DMS114 treated with DMSO at 0.1 percent for 48 hours (cell line): ENCODE results near the gene STUM.
"Not testable (repeated sequence)": the region's sequence is repeated elsewhere in the genome, so short reads cannot be mapped to it uniquely, and the experiment has no call there.

Experiments used
- DNase-seq: peaks from one replicate; lab custom pipeline; 2025; ENCODE audit not compliant: unreplicated experiment; lab: John Stamatoyannopoulos, UW

Gene STUM

DNA sequence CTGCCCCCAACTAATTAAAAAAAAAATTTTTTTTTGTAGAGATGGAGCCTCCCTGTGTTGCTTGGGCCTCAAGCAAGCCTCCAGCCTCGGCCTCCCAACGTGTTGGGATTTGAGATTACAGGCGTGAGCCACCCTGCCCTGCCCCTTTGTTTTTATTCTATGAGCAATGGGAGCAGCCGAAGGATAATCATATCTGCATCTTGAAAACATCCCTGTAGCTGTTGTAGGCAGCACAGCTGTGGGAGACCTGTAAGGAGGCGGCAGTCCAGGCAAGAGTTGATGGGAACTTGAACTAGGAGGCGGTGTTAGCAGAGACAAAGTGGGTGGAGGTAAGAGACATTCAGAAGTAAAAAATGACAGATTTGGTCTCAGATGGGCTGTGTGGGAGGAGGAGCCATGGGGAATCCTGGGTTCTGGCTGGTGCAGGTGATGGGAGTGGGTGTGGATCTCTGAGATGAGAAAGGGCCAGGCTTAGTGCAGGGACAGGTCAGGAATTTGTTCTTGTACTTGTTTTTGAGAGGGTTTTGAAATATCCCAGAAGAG lies 31.3 kb downstream of the STUM start:
- DNase-seq = no peak

DNA sequence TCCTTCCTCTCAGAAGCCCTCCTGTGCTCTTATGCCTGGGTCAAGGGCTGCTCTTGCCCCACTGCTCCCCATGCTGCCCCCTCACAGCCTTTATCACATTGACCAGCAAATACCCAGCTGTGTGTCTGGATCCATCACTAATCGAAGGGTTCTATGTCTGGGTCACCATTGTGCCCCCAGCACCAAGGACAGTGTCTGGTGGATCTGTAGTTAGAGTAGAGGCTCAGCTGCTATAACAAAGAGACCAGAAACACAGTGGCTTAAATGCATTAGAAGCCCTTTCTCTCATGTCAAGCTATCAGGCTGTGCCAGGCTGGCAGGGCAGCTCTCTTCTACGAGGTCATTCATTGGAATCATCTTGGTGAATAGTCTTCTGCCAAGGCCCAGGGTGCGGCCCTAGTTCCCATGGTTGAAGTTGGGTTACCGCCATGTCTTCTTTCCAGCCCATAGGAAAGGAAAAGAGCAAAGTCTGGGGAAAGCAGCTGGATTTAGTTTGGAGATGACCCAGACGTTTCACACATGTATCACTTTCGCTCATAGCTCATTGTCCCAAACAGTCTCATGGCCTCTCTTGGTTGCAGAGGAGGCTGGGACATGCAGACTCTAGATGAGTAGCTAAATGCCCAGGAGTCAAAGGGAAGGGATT lies 32.2 kb downstream of the STUM start:
- DNase-seq = no peak

DNA sequence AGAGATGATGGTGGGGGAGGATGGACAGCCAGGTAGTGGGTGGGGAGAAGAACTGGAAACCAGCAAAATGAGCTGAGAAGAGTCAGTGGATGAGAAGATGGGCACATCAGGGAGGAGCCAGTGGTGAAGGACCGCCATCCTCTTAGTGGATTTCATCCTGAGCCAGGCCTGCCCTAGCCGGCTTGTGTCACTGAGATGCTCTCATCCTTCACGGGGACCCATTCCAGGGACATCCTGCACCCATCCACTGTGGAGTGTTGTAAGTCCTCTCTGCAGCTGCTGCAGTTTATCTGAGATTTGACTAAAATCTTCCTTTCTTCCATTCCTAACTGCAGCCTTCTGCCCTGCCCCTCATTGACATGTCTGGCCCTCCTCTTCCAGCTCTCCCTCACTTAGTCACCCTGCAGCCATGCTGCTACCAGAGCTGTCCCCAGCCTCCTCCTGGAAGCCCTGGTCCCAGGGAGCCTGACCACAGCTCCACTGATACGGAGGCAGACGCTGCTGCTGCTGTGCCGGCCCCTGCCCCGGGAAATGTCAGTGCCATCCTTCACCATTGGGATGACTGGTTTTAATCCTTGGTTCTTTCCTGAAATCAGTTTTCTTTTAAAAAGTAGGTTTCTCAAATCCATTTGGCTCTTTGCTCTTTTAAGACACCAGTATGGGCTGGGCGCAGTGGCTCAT lies 33.2 kb downstream of the STUM start:
- no peak for DNase-seq

DNA sequence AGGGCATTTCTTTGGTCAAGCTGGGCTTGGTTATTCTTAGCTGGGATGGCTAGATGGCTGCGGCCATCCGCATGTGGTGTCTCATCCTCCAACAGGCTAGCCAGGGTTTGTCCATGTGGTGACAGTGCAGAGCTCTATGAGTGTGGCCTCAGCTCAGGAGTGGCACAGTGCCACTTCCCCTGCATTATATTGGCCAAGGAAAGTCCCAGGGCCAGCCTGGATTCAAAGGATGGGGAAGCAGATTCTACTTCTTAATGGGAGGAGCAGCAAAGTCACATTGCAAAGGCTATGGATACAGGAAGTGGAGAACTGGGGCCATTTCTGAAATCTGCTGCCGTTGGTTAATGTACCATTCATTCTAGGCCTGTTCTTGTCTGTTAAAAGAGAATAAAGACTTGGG lies 34.4 kb downstream of the STUM start:
- DNase-seq = no peak

DNA sequence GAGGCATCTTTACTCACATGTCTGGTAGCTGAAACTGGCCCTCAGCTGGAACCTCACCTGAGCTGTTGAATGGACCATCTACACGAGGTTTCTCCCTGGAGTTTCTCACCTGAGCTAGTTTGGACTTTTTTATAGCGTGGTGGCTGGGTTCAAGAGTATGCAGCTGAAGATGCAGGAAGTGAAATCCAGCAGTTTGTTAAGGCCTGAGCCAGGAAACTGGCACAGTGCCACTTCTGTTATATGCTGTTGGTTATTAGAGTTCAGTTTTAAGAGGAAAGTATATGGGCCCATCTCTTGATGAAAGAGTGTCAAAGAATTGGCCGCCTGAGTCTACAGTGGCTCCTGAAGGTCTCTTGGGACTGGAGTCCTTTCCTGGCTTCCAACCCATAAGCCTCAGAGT lies 35.6 kb downstream of the STUM start:
- DNase-seq = no peak

DNA sequence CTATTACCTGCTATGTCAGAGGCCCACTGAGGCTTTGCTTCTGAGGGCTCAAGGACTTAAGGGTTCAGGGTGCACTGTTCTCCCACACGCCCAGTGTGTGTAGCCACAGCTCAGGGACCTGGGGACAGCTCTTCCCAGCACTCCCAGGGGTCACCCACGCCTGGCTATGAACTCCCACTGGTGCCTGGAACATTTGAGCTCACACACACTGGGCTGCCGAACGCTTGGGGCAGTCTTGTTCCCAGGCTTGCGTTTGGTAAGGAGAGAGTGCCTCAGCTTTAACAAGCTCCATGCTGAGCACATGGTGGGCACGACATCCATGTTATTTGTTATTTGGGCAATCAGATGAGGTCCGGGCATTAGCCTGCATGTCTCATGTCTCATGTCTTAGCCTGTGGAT lies 37.6 kb downstream of the STUM start:
- no peak for DNase-seq

DNA sequence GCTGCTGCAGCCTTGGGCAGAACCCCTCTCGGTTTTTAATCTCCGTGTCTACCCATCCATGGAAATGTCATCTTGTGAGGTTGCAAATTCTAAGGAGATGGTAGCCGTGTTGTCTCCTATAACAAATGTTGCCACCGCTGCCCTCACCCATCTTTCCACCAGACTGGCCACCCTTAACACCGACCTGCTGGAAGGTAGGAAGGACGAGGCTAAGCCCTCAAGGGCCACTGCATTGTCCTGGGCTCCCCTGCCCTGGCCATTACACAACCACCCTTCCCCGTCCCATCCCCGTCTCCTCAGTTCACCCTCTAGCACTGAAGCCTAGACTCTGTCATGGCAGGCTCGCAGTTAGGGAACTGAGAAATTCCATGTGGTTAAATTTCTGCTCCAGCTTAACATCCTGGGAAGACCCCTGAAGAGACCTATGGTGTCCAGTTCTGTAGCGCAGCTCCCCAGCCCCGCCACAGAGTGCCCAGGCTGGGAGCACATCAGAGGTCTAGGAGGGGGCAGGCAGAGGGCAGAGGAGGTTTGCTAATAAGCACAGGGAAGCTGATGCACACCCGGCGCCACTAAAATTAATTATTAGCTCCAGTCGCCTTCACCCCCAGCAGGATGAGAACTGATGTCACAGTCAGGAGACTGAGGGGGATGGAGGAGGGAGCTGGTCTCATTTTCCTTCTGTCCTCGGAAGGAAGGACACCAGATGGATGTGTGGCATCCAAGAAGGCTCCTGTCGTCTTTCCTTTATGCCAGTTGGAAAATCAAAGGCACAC lies 38.3 kb downstream of the STUM start:
- no peak for DNase-seq

DNA sequence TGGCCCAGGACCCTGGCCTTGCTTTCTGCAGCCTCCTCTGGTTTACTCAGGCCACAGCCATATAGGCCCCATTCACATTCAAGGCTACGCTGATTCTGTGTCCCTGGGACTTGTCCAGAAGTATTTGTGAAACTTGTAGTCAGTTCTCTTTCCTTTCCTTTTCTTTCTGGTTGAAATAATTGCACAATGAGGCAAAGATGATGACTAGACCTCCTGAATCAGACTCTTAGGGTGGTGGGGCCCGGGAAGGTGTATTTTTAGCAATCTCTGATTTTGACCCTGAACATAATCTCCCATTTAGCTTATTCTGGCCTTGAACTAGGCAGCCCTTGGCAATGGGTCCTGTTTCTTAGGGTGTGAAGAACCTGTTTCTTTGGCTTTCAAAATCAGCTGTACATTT lies 39.9 kb downstream of the STUM start:
- no peak for DNase-seq

DNA sequence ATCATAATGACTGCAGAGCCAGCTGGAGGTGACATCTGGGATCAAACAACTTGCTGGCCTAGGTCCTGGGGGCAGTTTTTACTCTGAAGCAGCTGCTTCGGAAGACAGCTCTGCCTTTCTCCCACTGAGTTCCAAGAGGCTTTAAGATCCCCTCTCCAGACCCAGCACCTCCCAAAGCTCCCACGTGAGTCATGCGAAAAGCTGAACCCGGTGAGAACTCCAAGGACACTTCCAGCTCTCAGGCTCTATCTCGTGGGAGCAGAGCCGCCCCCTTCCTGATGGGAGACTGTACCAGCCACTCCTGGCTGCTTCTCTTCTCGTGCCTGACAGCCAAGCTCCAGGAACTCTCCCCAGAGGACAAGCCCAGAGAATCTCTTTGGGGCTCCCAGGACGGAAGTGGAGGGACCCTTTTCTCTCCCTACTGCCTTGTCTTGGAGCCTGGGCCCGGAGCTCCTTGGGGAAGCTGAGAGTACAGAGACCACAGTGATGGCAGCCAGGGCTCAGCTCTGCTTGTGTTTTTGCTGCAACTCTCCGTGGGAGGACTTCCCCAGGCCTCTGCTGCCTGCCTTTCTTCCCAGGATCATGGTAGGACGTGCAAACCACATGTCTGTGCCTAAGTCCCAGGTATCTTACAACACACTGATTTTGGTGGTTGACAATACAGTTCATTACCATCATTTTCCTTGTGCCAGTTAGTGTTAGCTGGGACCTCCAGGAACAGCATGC lies 40.6 kb downstream of the STUM start:
- no peak for DNase-seq

DNA sequence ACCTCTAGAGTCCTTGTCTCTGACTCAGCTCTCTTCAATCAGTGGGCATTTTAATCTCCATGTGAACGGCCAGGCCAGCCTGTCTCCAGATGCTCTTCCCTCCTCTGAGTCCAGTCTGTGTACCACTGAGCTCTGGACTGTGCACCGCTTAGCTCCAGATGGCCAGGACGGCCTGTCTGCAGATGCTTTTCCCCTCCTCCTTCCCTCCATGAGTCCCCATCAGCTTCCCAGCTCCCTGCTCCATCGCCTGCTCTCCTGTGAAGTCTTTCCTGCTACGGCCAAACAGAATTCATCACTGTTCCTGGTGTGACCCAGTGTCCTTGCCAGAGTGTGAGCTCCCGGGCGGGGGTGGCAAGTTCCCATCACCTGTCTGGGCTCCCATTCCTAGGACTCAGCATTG lies 42.0 kb downstream of the STUM start:
- no peak for DNase-seq

DNA sequence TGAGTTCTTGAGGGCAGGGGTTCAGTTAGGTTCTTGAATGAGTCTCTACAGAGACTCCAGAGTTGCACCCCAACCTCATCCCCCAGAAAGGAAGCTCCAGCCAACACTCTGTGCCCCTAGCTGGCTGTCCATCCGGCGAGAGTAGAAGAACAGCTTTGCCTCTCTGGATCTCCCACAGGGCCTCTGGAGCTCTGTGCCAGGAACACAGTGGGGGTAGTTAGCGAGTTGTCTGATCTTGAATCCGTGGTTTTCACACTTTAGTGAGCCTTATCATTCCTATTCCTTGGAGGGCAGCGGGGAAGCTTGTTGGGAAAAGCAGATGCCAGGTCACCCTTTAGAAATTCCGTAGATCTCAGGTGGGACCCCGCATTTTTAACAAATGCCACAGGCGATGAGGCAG lies 45.0 kb downstream of the STUM start:
- no peak for DNase-seq

DNA sequence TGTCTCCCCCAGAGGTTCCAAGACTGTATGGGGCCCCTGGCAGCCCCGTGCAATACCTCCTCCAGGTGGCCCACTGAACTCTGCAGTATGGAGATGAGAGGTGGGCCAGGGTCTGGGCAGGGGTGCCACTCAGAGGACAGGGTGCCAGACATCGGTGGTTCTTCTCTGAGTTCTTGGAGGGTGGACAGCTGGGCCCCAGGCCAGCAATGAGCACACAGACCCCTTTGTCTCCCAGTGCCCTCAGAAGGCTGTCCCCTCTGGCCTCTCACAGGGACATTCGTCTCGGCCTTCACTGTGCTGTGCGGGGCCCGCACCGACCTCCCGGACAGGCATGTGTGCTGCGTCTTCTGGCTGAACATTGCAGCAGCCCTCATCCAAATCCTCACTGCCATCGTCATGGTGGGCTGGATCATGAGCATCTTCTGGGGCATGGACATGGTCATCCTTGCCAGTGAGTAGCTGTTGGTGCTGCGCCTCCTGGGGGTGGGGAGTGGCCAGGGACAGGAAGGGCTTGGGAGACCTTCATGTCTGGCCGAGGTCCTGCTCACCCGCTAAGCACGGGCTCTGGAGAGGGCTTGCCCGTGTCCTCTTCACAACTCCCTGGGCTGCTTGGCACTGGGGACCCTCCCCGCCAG lies 48.1 kb downstream of the STUM start:
- DNase-seq = no peak

DNA sequence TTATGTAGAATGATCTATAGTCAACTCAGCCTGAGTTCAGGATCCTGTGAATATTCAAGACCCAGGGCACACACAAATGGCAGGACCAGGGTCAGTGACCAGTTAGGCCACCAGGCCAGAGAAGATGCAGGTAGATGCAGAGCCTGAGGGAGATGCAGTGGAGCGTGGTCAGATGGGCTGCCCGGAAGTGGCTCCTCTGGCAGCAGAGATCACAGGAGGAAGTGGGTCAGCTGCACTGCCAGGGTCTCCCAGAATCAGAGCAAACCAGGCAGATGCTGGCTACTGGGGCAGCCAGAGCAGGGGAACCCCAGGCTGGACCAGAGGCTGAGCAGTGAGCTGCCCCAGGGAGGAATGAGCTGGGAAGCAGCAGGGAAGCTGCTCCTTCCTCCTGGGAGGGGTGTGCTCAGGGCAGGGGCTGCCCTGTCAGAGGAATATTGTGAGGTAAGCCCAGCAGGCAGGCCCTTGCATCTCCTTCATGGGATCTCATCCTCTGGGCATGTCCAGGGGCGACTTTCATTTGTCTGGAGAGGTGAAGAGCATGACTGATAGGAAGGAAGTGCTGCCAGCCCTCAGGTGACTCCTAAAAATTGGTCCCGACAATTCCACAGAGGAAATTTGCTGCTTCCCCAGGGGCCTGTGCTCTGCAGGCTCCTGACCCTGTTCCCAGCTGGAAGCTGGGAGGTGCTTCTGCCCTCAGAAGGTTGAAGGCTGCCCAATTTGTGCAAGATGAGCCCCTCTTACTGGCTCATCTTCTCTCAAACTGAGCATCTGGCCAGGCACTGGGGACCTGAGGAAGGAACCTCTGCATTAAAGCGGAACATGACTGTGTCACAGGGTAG lies 49.3 kb downstream of the STUM start:
- DNase-seq = no peak

DNA sequence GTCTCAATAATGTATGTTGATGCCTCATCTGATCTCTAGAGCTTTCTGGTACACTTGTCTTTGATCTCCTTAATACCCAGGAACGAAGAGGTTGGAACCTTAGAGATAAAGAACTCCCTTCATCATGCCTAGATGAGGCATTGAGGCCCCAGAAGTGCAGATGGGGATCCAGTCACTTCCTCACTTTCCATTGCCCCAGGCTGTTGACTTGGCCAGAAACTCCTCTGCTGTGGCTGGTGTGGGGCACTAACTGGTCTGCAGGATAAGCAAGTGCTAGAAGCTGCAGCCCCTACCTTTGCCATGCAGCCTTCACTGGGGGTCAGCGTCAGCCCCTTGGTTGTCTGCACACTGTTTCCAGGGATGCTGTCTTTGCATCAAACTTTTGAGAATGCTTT lies 49.9 kb downstream of the STUM start:
- no peak for DNase-seq

DNA sequence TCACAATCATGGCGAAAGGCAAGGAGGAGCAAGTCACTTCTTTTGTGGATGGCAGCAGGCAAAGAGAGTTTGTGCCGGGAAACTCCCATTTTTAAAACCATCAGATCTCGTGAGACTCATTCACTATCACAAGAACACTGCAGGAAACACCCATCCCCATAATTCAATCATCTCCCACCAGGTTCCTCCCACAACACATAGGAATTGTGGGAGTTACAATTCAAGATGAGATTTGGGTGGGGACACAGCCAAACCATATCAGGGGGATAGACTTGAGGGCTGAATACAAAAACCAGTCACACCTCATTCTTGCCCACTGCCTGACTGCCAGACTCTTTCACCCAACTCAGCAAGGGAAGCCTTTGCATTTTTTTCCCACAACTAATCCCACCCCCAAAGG lies 50.4 kb downstream of the STUM start:
- DNase-seq = not testable (repeated sequence)

DNA sequence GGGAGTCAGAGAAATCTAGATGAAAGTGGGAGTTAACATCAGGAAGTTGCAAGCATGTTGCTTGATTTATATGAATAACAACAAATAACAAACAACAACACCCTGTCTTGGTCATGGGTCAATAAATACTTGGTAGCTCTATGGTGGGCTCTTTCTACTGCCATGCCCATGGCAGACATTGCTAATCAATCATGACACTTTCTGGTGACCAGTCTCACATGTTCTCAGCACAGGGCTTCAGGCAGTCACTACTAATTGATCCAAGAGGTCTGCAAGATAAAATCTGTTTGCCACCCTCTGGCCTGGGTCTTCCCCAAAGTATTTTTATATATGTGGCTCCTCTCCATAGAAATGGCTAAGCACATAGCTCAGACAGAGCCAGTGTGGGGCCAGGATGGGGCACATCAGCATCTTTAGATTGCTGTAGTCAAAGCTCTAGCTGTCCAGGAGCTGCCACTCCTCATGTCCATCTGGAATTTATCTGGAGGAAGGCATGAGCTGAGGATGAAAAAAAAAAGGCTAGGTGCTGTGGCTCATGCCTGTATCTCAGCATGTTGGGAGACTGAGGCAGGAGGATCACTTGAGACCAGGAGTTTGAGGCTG lies 51.2 kb downstream of the STUM start:
- no peak for DNase-seq

DNA sequence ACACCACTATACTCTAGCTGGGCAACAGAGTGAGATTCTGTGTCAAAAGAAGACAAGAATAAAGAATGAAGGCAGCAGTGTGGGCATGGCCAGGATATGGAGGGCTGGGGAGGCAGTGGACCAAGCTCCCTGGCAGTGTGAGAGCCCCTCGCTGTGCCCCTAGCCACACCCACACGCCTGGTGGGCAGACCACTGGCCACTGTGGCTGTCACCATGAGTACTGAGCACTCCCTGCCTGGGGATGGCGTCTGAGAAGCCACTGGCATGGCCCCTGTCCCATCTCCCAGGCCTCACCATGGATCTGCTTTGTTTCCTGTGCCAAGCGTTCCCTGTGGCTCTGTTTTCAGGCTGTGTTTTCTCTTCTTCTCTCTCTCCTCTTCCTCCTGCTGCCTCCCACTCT lies 51.7 kb downstream of the STUM start:
- DNase-seq = no peak

DNA sequence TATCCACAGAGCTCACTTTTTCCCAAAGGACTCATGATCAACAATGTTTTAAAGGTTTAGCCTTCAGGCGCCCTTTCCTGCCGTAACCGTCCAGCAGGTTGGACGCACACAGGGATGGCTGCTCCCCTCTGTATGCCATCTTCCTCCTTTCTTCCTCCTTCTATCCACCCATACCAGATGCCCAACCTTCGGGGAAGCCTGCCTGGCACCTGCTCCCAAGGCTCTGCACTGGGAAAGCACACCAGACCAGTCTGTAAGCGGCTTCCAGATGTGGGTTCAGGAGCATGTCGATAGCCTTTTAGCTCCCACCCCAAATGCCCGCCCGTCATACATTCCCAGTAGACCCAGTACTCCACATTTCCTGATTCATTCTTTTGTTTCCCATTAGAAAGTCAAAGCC lies 52.9 kb downstream of the STUM start:
- no peak for DNase-seq

DNA sequence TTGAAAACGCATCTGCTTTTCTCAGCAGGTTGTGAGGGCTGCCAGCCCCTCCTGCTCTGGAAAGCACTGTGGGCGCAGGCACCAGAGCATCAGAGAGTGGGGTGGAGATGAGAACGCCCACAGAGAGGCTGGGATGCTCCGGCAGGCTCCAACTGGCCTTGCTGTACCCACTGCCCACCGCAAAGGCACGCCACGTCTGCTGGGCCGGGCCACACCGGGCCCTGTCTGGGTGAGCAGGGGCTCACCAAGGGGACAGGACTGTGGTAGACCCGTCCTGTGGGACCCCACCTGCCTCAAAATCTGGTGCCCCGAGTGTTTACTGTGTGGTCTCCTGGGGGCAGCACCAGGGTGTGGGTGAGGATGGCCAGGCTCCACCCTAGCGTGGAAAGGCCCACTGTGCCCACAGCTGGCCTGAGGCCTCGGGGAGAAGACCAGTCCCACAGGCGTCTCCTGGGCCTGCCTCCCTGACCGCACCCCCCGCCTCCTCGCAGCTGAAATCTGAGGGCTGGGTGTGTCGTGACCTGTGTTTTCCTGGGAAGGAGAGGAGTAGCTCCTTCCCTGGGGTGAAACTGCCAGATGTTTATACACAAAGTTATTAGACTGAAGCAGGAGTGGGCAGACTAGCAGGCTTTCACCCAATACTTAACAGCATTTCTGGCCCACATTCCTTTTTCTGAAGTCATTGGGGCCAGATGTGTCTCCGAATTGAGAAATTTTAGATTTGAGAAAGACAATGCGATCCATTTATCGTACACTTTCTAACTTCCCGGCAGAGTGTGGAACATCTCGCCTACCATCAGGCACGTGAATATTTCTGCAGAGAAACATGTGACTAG lies 53.8 kb downstream of the STUM start:
- no peak for DNase-seq
